ENCODE results near the gene SNX32. TPM values are rescaled to one million over a fixed set of nuclear protein-coding genes. Genes with fewer than 3 reads are reported as not detected.

The SNX32 gene
- total and polyA plus RNA-seq, 2 of the 13 experiments (the other 11 are each of a cell fraction or from before 2014, with no cell fraction given) = 0.09 to 0.34 TPM

- TF ChIP-seq ZBED4 (CRISPR knock-in tag; IDR thresholded peaks at IDR 0.05; ENCODE audit: borderline replicate concordance) = peak; percentile 93
- TF ChIP-seq KLF11 (CRISPR knock-in tag; IDR thresholded peaks at IDR 0.05) = peak; percentile 93; the same call in 1 of the 2 replicates
- no peak for TF ChIP-seq ZFAT (CRISPR knock-in tag; conservative IDR thresholded peaks at IDR 0.05)
- TF ChIP-seq MEIS1 (CRISPR knock-in tag; IDR thresholded peaks at IDR 0.05; ENCODE audit: borderline replicate concordance) = peak; percentile 44; the same call in 1 of the 2 replicates
- no peak for TF ChIP-seq ZNF672 (CRISPR knock-in tag; IDR thresholded peaks at IDR 0.05)
- no peak for TF ChIP-seq SMARCC2 (IDR thresholded peaks at IDR 0.05)
- TF ChIP-seq RFXANK (CRISPR knock-in tag; IDR thresholded peaks at IDR 0.05) = 0 out of 2 replicates have a peak, but pooled peaks have one; percentile 38
- TF ChIP-seq GTF3A (CRISPR knock-in tag; conservative IDR thresholded peaks at IDR 0.05) = no peak
- peak; percentile 55; the same call in 1 of the 2 replicates for TF ChIP-seq KDM5B (CRISPR knock-in tag; IDR thresholded peaks at IDR 0.05; ENCODE audit: borderline replicate concordance)
- TF ChIP-seq GABPA (IDR thresholded peaks at IDR 0.05; ENCODE audit: low read depth, low read length) = no peak
- TF ChIP-seq GABPA (CRISPR knock-in tag; IDR thresholded peaks at IDR 0.05; ENCODE audit: low read depth) = peak; percentile 95
- TF ChIP-seq ZGPAT (CRISPR knock-in tag; IDR thresholded peaks at IDR 0.05) = peak; percentile 75
- peak; percentile 29; the same call in 1 of the 2 replicates for TF ChIP-seq ARNT2 (CRISPR knock-in tag; IDR thresholded peaks at IDR 0.05; ENCODE audit: low read depth)
- TF ChIP-seq ZNF800 (CRISPR knock-in tag; IDR thresholded peaks at IDR 0.05) = peak; percentile 26; the same call in 1 of the 2 replicates
- TF ChIP-seq TAF1 (CRISPR knock-in tag; IDR thresholded peaks at IDR 0.05) = peak; percentile 94
- peak; percentile 49; the same call in 1 of the 2 replicates for TF ChIP-seq MIXL1 (CRISPR knock-in tag; IDR thresholded peaks at IDR 0.05)
- TF ChIP-seq FOXC1 (CRISPR knock-in tag; IDR thresholded peaks at IDR 0.05; ENCODE audit: borderline replicate concordance) = no peak; the same call in 1 of the 2 replicates
- peak; percentile 63 for TF ChIP-seq MXD4 (CRISPR knock-in tag; IDR thresholded peaks at IDR 0.05)
- peak; percentile 70; the same call in 1 of the 2 replicates for TF ChIP-seq SNAI1 (CRISPR knock-in tag; IDR thresholded peaks at IDR 0.05; ENCODE audit: borderline replicate concordance)
- peak; percentile 21 for TF ChIP-seq MYC (CRISPR knock-in tag; IDR thresholded peaks at IDR 0.05; ENCODE audit: borderline replicate concordance)
- no peak for TF ChIP-seq SSRP1 (CRISPR knock-in tag; IDR thresholded peaks at IDR 0.05)
- TF ChIP-seq BCL6 (CRISPR knock-in tag; IDR thresholded peaks at IDR 0.05) = peak; percentile 46; the same call in 1 of the 2 replicates
- TF ChIP-seq NFKB2 (CRISPR knock-in tag; IDR thresholded peaks at IDR 0.05; ENCODE audit: borderline replicate concordance) = peak; percentile 69; the same call in 1 of the 2 replicates
- TF ChIP-seq HDAC6 (IDR thresholded peaks at IDR 0.05; ENCODE audit: low read depth, low read length) = no peak
- TF ChIP-seq RFX5 (IDR thresholded peaks at IDR 0.05; ENCODE audit: low read depth, low read length) = no peak; the same call in 1 of the 2 replicates
Observed at GRCh38 chr11:65857853-65858680, 24.3 kb downstream of the SNX32 start, which contains the start of gene CFL1 (continued).
